Renal cortex interstitium (tissue), 11 donors: ENCODE data around the gene LRRK1. TPM values are rescaled to one million over a fixed set of nuclear protein-coding genes. Genes with fewer than 3 reads are reported as not detected.

ENCODE experiments used
- DNase-seq, 11 donors: peaks; one replicate each; pipeline ENCODE4 v3.0.0-alpha.2; 2013; ENCODE audit warnings: low read depth in 9 of 11, low spot score in 4 of 11; ENCODE audit errors: extremely low read depth in 1 of 11
- polyA plus RNA-seq, 3 donors: library from polyadenylated mRNA; unstranded; fragments of 120-200 nt; gene quantifications; one replicate each; pipeline ENCODE4 v1.2.1, GENCODE V29; 2013; ENCODE audit not compliant: insufficient read length in 3 of 3

The LRRK1 gene
- polyA plus RNA-seq, 3 donors = 3.1 to 6.1 (median 3.2) TPM

GRCh38 chr15:101024706-101025500 is 105.7 kb downstream of the LRRK1 start:
- DNase-seq = no peak

DNA sequence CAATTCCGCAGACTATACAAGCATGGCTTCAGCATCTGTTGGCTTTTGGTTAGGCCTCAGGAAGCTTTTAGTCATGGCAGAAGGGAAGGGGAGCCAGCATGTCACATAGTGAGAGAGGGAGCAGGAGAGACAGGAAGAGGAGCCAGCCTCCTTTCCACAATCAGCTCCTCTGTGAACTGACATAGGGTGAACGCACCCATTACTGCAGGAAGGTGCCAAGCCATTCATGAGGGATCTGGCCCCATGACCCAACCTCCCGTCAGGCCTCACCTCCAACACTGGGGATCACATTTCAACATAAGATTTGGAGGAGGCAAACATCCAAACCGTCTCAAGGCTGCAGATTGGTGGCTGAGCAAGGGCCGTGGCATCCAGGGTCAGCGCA is 106.3 kb downstream of the LRRK1 start:
- DNase-seq = no peak

DNA sequence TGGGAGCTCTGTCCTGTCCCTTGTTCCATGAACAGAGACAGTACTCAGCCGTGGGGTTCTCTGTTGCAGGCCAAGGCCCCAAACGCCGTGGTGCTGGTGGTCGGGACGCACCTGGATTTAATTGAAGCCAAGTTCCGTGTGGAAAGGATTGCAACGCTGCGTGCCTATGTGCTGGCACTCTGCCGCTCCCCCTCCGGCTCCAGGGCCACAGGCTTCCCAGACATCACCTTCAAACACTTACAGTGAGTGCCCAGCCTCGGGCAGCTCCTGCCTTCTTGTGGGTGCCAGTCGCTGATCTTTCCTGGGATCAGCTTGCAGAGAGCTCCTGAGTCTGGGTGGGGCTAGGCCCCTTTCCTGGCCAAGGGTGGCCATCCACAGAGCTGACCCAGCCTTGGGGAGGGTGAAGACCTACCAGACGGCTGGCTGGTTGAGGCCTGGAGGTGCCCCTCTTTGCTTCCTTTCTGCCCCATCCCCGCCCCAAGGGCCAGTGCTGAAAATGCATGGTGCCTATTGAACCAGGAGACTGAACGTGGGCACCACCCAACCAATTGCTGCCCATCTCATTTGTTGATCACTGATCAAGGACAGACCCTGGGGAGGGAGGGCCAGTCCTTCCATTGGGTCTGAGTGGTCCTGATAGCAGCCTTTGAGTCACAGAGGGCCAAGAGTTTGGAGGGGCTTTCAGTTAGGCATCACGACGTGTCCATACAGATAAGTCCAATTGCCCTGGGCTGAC is 106.9 kb downstream of the LRRK1 start:
- DNase-seq = no peak

GRCh38 chr15:101026656-101027272 is 107.6 kb downstream of the LRRK1 start:
- DNase-seq = no peak

DNA sequence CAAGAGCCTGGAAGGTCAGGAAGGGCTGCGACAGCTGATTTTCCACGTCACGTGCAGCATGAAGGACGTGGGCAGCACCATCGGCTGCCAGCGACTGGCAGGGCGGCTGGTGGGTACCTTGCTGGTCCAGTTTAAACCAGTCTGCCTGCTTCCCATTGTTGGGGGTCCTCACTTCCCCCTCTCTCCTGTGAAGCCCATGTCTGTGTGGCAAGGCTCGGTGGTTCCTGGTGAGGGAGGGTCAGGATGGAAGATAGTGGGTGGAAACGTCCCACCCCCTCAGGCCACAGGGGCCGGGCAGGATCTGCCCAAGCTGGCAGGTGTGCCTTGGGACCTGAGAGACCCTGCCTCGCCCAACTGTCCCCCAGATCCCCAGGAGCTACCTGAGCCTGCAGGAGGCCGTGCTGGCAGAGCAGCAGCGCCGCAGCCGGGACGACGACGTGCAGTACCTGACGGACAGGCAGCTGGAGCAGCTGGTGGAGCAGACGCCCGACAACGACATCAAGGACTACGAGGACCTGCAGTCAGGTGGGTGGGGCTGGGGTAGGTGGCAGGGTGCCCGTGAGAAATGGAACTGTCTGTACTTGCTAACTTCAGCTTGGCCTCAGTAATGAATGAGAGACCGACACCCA is 108.2 kb downstream of the LRRK1 start:
- DNase-seq = no peak

GRCh38 chr15:101027920-101028319 is 108.8 kb downstream of the LRRK1 start:
- DNase-seq = no peak

GRCh38 chr15:101028321-101028720 is 109.2 kb downstream of the LRRK1 start:
- no peak for DNase-seq

DNA sequence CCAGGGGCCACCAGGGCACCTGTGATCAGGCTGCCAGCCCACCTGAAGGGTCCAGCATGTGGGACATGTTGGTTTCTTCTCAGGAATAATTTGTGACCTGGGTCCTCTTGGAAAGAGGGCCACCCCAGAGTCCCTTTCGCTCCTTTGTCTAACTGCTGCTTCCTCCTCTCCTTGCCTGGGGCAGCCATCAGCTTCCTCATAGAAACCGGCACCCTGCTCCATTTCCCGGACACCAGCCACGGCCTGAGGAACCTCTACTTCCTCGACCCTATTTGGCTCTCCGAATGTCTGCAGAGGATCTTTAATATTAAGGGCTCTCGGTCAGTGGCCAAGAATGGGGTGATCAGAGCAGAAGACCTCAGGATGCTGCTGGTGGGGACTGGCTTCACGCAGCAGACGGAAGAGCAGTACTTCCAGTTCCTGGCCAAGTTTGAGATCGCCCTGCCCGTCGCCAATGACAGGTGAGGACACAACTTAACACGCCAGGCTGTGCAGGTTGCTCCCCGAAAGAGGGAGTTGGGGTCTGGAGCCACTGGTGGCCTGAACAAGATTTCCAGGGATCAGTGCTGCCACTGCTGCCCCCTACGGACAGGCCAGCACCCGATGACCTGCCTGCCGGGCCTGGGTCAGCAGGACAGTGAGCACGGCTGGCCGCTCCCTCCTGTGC is 109.7 kb downstream of the LRRK1 start:
- no peak for DNase-seq

GRCh38 chr15:101029971-101030661 is 111.0 kb downstream of the LRRK1 start:
- no peak for DNase-seq

DNA sequence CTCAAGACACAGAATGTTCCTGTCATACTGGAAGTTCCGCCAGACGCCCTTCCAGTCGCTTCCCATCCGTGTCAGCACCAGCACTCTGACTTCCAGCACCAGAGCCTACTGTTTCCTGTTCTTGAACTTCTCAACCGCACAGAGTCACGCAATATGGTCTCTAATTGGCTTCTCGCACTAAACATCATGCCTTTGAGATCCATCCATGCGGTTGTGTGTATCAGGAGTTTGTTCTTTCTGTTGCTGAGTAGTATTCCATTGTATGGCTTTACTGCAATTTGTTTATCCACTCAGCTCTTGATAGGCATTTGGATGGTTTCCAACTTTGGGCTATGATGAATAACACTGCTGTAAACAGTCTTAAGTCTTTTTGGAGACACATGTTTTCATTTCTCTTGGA is 112.1 kb downstream of the LRRK1 start:
- no peak for DNase-seq

- no peak for DNase-seq
Measured at GRCh38 chr15:101033801-101034200, 114.6 kb downstream of the LRRK1 start.

DNA sequence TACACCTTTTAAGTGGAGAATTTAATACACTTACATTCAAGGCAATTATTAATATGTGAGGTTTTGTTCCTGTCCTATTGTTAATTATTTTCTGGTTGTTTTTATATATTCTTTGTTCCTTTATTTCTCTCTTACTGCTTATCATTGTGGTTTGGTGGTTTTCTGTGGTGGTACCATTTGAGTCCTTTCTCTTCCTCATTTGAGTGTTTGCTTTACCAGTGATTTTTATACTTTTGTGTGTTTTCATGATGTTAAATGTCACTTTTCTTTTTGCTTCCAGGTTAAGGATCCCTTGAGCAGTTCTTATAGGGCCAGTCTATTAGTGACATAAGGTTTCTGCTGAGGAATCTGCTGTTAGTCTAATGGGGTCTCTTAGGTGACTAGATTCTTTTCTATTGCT is 116.5 kb downstream of the LRRK1 start:
- DNase-seq = no peak

- DNase-seq = no peak
Measured at GRCh38 chr15:101036189-101036588, 117.0 kb downstream of the LRRK1 start.

DNA sequence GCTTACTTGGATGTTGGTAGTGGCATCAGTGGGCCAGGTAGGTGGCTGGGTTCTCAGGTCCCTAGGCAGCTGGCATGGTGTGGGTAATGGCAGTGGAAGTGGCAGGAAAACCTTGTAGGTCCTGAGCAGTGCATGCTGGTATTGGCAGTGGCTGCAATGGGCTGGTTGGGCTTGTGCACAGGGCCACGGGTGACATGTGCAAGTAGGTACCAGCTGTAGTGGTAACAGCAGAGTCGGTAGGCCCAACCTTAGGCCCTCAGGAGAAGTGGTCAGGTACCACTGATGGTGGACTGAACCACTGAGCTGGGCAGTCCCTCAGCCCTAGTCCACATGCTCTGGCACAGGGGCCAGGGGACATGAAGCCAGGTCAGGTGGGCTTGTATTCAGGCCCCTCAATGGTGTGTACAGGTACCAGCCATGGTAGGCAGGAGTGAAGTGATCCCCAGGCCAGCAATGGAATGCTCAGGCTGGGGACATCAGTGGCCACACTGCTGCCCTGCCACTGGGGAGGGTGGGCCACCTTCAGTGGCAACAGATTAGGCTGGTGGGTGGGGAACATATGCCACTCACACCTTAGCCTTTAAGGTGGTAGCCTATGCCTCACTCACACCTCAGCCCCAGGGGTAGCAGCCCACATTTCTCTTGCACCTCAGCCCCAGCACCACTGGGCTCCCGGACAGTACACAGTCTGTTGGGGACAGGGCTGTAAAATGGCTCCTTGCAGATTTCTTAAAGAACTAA is 118.1 kb downstream of the LRRK1 start:
- DNase-seq = no peak

- no peak for DNase-seq
Measured at GRCh38 chr15:101038327-101039003, 119.3 kb downstream of the LRRK1 start.

DNA sequence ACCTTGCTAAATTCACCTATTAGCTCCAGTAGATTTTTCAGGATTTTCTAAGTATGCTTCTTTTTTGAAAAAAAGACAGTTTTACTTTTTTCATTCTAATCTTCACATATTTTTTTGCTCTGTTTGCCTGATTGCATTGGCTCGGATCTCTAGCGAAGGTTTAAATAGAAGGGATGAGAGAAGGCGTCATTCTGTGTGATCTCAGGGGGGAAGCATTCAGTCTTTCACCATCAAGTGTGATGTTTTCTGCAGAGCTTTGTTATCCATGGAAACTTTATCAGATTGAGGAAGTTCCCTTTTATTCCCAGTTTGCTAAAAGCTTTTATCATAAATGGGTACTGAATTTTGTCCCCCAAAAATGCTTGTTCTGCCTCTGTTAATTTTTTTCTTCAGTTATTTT is 120.3 kb downstream of the LRRK1 start:
- no peak for DNase-seq

GRCh38 chr15:101042320-101042719 is 123.2 kb downstream of the LRRK1 start:
- DNase-seq = no peak
